ENCODE data around the gene GTF2H4. TPM values are rescaled to one million over a fixed set of nuclear protein-coding genes. Genes with fewer than 3 reads are reported as not detected.

GTF2H4 gene
- total and polyA plus RNA-seq, 2 of the 8 experiments (the other 6 are each of a cell fraction or from before 2014, with no cell fraction given), result 42.3 to 53.4 TPM

DNA sequence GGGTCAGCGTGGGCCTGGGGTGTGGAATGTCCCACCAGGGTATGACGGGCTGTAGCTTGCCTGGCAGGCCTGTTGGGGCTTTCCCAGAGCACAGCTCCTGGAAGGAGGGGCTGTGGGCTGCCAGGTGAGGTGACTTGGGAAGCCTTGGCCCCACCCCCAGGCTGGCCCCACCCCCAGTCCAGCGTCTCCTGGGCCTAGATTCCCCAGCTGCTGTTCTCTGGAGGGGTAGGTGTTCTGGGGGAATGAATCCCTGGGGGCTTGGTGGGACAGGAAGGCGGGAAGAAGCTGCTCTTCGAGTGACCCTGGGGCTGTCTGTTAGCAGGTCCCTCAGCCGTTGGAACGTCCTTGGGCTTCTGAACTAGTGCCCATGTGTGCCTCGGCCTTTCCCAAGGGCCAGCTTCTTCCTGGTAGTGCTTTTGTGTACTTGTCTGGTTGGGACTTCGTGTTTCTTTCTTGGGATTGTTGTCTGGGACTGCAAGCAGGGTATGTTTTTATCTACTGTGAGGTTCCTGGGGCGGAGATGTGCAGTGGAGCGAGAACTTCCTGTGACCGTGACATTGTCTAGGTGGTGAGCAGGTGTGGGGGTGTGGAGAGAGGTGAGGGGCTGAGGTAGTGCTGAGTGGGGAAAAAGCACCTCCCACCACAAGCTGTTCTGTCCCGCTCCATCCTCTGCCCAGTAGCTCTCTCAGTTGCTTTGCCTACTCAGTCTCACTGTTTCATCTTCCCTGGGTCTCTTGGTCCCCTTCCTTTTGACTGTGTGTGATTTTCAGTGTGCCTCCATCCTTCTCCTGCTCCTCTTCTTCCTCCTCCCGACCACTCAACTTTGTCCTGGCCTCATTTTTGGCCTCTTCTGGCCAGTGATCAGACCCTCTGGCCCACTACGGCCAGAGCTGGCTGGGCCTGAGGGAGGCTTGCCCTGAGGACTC, 25.0 kb upstream of the GTF2H4 start (continued):
- TF ChIP-seq RBBP5 (IDR thresholded peaks at IDR 0.05; ENCODE audit: borderline replicate concordance, low read depth, low read length), result no peak
- no peak for TF ChIP-seq CREB1 (IDR thresholded peaks at IDR 0.05)
- no peak for TF ChIP-seq BCL11A (IDR thresholded peaks at IDR 0.05; ENCODE audit: low read depth in 2 of 2, low read length in 2 of 2)
- no peak for TF ChIP-seq HDAC6 (IDR thresholded peaks at IDR 0.05; ENCODE audit: low read depth, low read length)
- TF ChIP-seq SRF (IDR thresholded peaks at IDR 0.05; ENCODE audit: low read depth, low read length), result no peak
- TF ChIP-seq SP2 (IDR thresholded peaks at IDR 0.05; ENCODE audit: low read length), result no peak
- TF ChIP-seq SIN3A (conservative IDR thresholded peaks at IDR 0.05 in 1 of 2, IDR thresholded peaks at IDR 0.05 in 1 of 2; ENCODE audit: low read depth in 1 of 2, low read length in 2 of 2), result peak in 1 of 2 experiments; percentile 55; a peak in 1 of 4 replicates
- TF ChIP-seq RNF2 (IDR thresholded peaks at IDR 0.05; ENCODE audit: borderline replicate concordance, low read depth, low read length, missing control alignments, poor library complexity, severe bottlenecking), result no peak
- no peak for TF ChIP-seq SP4 (IDR thresholded peaks at IDR 0.05; ENCODE audit: low read length)
- TF ChIP-seq CHD2 (IDR thresholded peaks at IDR 0.05; ENCODE audit: low read length), result no peak
- TF ChIP-seq KDM5A (IDR thresholded peaks at IDR 0.05; ENCODE audit: low read length), result no peak
- TF ChIP-seq, protein P1, sequence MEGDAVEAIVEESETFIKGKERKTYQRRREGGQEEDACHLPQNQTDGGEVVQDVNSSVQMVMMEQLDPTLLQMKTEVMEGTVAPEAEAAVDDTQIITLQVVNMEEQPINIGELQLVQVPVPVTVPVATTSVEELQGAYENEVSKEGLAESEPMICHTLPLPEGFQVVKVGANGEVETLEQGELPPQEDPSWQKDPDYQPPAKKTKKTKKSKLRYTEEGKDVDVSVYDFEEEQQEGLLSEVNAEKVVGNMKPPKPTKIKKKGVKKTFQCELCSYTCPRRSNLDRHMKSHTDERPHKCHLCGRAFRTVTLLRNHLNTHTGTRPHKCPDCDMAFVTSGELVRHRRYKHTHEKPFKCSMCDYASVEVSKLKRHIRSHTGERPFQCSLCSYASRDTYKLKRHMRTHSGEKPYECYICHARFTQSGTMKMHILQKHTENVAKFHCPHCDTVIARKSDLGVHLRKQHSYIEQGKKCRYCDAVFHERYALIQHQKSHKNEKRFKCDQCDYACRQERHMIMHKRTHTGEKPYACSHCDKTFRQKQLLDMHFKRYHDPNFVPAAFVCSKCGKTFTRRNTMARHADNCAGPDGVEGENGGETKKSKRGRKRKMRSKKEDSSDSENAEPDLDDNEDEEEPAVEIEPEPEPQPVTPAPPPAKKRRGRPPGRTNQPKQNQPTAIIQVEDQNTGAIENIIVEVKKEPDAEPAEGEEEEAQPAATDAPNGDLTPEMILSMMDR (IDR thresholded peaks at IDR 0.05; ENCODE audit: control extremely low read depth in 1 of 3, insufficient read depth in 1 of 3, low read depth in 1 of 3, low read length in 3 of 3), result no peak
- TF ChIP-seq CTBP2 (IDR thresholded peaks at IDR 0.05; ENCODE audit: borderline replicate concordance, insufficient read depth, insufficient read length, low read length), result no peak
- no peak for TF ChIP-seq EP300 (IDR thresholded peaks at IDR 0.05; ENCODE audit: borderline replicate concordance in 1 of 2, low read depth in 2 of 2, low read length in 2 of 2)
- TF ChIP-seq SUZ12 (IDR thresholded peaks at IDR 0.05; ENCODE audit: low read length), result no peak
- 0 out of 2 replicates have a peak, but pooled peaks have one; percentile 13 for TF ChIP-seq POLR2AphosphoS5 (IDR thresholded peaks at IDR 0.05; ENCODE audit: low read depth, low read length)
- TF ChIP-seq, protein P2, sequence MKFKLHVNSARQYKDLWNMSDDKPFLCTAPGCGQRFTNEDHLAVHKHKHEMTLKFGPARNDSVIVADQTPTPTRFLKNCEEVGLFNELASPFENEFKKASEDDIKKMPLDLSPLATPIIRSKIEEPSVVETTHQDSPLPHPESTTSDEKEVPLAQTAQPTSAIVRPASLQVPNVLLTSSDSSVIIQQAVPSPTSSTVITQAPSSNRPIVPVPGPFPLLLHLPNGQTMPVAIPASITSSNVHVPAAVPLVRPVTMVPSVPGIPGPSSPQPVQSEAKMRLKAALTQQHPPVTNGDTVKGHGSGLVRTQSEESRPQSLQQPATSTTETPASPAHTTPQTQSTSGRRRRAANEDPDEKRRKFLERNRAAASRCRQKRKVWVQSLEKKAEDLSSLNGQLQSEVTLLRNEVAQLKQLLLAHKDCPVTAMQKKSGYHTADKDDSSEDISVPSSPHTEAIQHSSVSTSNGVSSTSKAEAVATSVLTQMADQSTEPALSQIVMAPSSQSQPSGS (IDR thresholded peaks at IDR 0.05; ENCODE audit: low read length), result peak; percentile 30; the same call in 1 of the 2 replicates
- TF ChIP-seq TEAD4 (IDR thresholded peaks at IDR 0.05; ENCODE audit: low read depth, low read length), result no peak; the same call in 1 of the 2 replicates

All from H1 (cell line).